ENCODE data around the gene CDH13. TPM values are rescaled to one million over a fixed set of nuclear protein-coding genes. Genes with fewer than 3 reads are reported as not detected.

The CDH13 gene
- total and polyA plus RNA-seq, 9 of the 15 experiments (the other 6 are each of a cell fraction or from before 2014, with no cell fraction given) = 0.03 TPM; not detected in 8

DNA sequence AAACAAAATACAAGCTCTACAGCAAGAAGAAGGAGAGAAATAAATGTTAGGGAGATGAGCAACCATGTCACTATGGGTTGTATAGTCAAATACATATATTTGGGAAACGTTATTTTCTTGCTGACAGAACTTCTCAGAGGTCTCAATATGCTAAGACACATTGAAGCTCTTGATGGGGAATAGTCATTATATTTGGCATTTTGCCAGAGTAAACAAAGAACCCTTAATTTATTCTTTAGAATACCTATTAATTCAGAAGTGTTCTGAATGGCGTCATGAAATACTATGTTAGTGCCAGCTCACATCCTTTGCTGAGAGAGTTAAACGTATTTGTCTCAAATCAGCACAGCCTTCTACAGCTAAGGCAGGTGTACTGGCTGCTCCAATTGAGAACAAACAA, 458.9 kb downstream of the CDH13 start:
- Histone ChIP-seq H3K9me3 (replicated peaks; ENCODE audit: control insufficient read depth, insufficient read depth, low read depth, low read length) (no peaks in the 10 kb centered on the region; the same call in none of the 2 replicates), H3K9ac (ENCODE audit: insufficient read depth in 1 of 2, low read depth in 2 of 2, low read length in 2 of 2) (no peak overlapping the region), H3K27me3 (ENCODE audit: control insufficient read depth in 2 of 2, insufficient read depth in 2 of 2, low read length in 2 of 2) (no peaks in the 10 kb centered on the region), H4K20me1 (replicated peaks; ENCODE audit: control insufficient read depth, insufficient read depth, low read length) (no peaks in the 10 kb centered on the region), H3K27ac (ENCODE audit: extremely low read depth, low read depth, low read length) (no peak overlapping the region), H3K4me1 (replicated peaks in 1 of 2; ENCODE audit: control insufficient read depth in 2 of 2, insufficient read depth in 2 of 2, low read length in 2 of 2) (no peaks in the 10 kb centered on the region), H3K4me2 (ENCODE audit: insufficient read depth, low read length) (no peak overlapping the region), H3K4me3 (no peak overlapping the region), H3K9me1 (ENCODE audit: control insufficient read depth, insufficient read depth, low read length) (no peaks in the 10 kb centered on the region), H2AFZ (ENCODE audit: low read depth, low read length) (no peak overlapping the region), H3K79me2 (ENCODE audit: control insufficient read depth, insufficient read depth, low read length) (no peaks in the 10 kb centered on the region), H3K36me3 (ENCODE audit: control insufficient read depth, insufficient read depth, low read length) (no peaks in the 10 kb centered on the region)
- 0% methylated on average over 3 of the region's 3 CpGs for WGBS (ENCODE audit: insufficient coverage, low coverage, missing lambda C conversion rate)
- no TSS peak for BruUV-seq (replicated peaks)
- POLR2A ChIA-PET = no interaction called here
- DNase-seq (ENCODE audit: extremely low read depth in 1 of 4, low spot score in 3 of 4) = no peak
- in situ Hi-C loops (cut with MboI) (no loop called here), intact Hi-C loops (cut with micrococcal nuclease) (no loop called here)
- TF ChIP-seq NFIC (IDR thresholded peaks at IDR 0.05) (peak; percentile 85), NFIX (CRISPR knock-in tag; IDR thresholded peaks at IDR 0.05; ENCODE audit: low read depth) (peak; percentile 85), FOXP1 (CRISPR knock-in tag; IDR thresholded peaks at IDR 0.05) (no peak)
- TF ChIP-seq, protein P1, sequence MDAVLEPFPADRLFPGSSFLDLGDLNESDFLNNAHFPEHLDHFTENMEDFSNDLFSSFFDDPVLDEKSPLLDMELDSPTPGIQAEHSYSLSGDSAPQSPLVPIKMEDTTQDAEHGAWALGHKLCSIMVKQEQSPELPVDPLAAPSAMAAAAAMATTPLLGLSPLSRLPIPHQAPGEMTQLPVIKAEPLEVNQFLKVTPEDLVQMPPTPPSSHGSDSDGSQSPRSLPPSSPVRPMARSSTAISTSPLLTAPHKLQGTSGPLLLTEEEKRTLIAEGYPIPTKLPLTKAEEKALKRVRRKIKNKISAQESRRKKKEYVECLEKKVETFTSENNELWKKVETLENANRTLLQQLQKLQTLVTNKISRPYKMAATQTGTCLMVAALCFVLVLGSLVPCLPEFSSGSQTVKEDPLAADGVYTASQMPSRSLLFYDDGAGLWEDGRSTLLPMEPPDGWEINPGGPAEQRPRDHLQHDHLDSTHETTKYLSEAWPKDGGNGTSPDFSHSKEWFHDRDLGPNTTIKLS (IDR thresholded peaks at IDR 0.05; ENCODE audit: borderline replicate concordance, low read depth) = no peak
- no peak for FAIRE-seq
- no peak for ATAC-seq
- CTCF ChIA-PET (ENCODE audit: low intra/inter-chr PET ratio) = no interaction called here

Measured in K562 (cell line).